ENCODE data around the gene HOXD11.

HOXD11 gene

GRCh38 chr2:176081376-176081836 is 25.7 kb upstream of the HOXD11 start:
- DNase-seq (ENCODE audit: low read depth), result no peak

GRCh38 chr2:176081837-176082524 is 25.1 kb upstream of the HOXD11 start:
- no peak for DNase-seq (ENCODE audit: low read depth)

GRCh38 chr2:176082525-176082823 is 24.6 kb upstream of the HOXD11 start:
- no peak for DNase-seq (ENCODE audit: low read depth)

- DNase-seq (ENCODE audit: low read depth), result no peak
Observed at GRCh38 chr2:176082824-176083751, 24.0 kb upstream of the HOXD11 start.

GRCh38 chr2:176083796-176084261 is 23.3 kb upstream of the HOXD11 start, which contains the start of gene EVX2:
EVX2 (minus strand) TSS chr2:176083962; CDS start chr2:176083776, 186 bp downstream.
- DNase-seq (ENCODE audit: low read depth), result no peak

- DNase-seq (ENCODE audit: low read depth), result no peak
Observed at GRCh38 chr2:176084611-176085119, 22.4 kb upstream of the HOXD11 start.

GRCh38 chr2:176085120-176085788 is 21.8 kb upstream of the HOXD11 start:
- DNase-seq (ENCODE audit: low read depth), result no peak

- no peak for DNase-seq (ENCODE audit: low read depth)
Observed at GRCh38 chr2:176085861-176086771, 21.0 kb upstream of the HOXD11 start.

GRCh38 chr2:176087330-176088047 is 19.6 kb upstream of the HOXD11 start:
- DNase-seq (ENCODE audit: low read depth), result no peak

GRCh38 chr2:176088048-176088936 is 18.8 kb upstream of the HOXD11 start:
- DNase-seq (ENCODE audit: low read depth), result no peak

- DNase-seq (ENCODE audit: low read depth), result no peak
Observed at GRCh38 chr2:176088937-176089842, 17.9 kb upstream of the HOXD11 start.

GRCh38 chr2:176089843-176090395 is 17.2 kb upstream of the HOXD11 start:
- no peak for DNase-seq (ENCODE audit: low read depth)

GRCh38 chr2:176090862-176091261 is 16.2 kb upstream of the HOXD11 start:
- no peak for DNase-seq (ENCODE audit: low read depth)

GRCh38 chr2:176091329-176092258 is 15.5 kb upstream of the HOXD11 start:
- no peak for DNase-seq (ENCODE audit: low read depth)

- no peak for DNase-seq (ENCODE audit: low read depth)
Observed at GRCh38 chr2:176092270-176093144, 14.6 kb upstream of the HOXD11 start, which contains the start of gene HOXD13. HOXD13 (plus strand) TSS chr2:176092721; CDS start chr2:176092891, 170 bp downstream.

Data from activated T-cell treated with anti-CD3 and anti-CD28 coated beads for 1 hour (primary cell).